A549 (cell line): ENCODE data around the gene NFYC. TPM values are rescaled to one million over a fixed set of nuclear protein-coding genes. Genes with fewer than 3 reads are reported as not detected.

Source experiments
- ATAC-seq, 2 experiments: fragments of 200-7000 bp in 1 of 2; fragments of >200 bp in 1 of 2; cut with Nextera tagmentation in 1 of 2; cut with Tn5 transposase in 1 of 2; 3 replicates each; pipeline versions ENCODE4 v1.8.0 to v1.9.1; 2018 to 2020; ENCODE audit warnings: mild to moderate bottlenecking in 1 of 2, moderate library complexity in 1 of 2
- CTCF ChIA-PET: fragments of 300-600 bp; sonication (Branson Sonifier 250); formaldehyde crosslinking; extraction: SDS; loops from one replicate; lab custom pipeline; 2021; ENCODE audit warnings: antibody characterized with exemption, inconsistent platforms; lab: Yijun Ruan, JAX
- POLR2A ChIA-PET: fragments of 350-600 bp; formaldehyde crosslinking; extraction: SDS; loops from one replicate; lab custom pipeline; 2021; ENCODE audit warnings: antibody characterized with exemption, inconsistent platforms; lab: Yijun Ruan, JAX
- DNase-seq, 2 experiments: peaks; one replicate each; pipeline versions ENCODE4 v3.0.0 to v3.0.0-alpha.2; 2011 to 2016; ENCODE audit warnings: low read depth in 1 of 2, low spot score in 1 of 2
- FAIRE-seq: peaks from 2 replicates; lab custom pipeline; 2011; peaks lifted over from hg19 to GRCh38; lab: Jason Lieb, UNC
- H3K27ac ChIP-seq, 2 experiments: fragments of >200 bp; sonication (Bioruptor Twin); formaldehyde crosslinking; 3 replicates each; pipeline ENCODE4 v1.5.1; 2016 to 2017
- H3K4me1 ChIP-seq: fragments of >200 bp; sonication (Bioruptor Twin); formaldehyde crosslinking; 3 replicates; pipeline ENCODE4 v1.6.1; 2016
- H3K4me2 ChIP-seq: fragments of >200 bp; sonication (Bioruptor Twin); formaldehyde crosslinking; 3 replicates; pipeline ENCODE4 v1.6.1; 2016
- H3K4me3 ChIP-seq: fragments of >200 bp; sonication (Bioruptor Twin); formaldehyde crosslinking; 3 replicates; pipeline ENCODE4 v1.5.1; 2016
- H3K9me3 ChIP-seq: fragments of >200 bp; sonication (Bioruptor Twin); formaldehyde crosslinking; 3 replicates; pipeline ENCODE4 v1.6.1; 2016
- CHD2 ChIP-seq: fragments of 150-350 bp; IDR thresholded peaks from 2 replicates; pipeline ENCODE4 v1.6.1; 2014; ENCODE audit warnings: low read length; ENCODE audit not compliant: partially characterized antibody
- CHD4 ChIP-seq: fragments of 200-600 bp; sonication (generic); IDR thresholded peaks from 2 replicates; pipeline ENCODE4 v1.6.1; 2016; ENCODE audit warnings: antibody characterized with exemption, mild to moderate bottlenecking, borderline replicate concordance
- ESRRA ChIP-seq: fragments of 150-350 bp; IDR thresholded peaks from 2 replicates; pipeline ENCODE4 v1.6.1; 2014; ENCODE audit warnings: mild to moderate bottlenecking, low read length, borderline replicate concordance
- GATA3 ChIP-seq: IDR thresholded peaks from 2 replicates; pipeline ENCODE4 v1.6.1; 2012; ENCODE audit warnings: borderline replicate concordance
- HDAC2 ChIP-seq: fragments of 200-600 bp; sonication (generic); IDR thresholded peaks from 2 replicates; pipeline ENCODE4 v1.6.1; 2016
- HOXA7 ChIP-seq: fragments of 250-450 bp; sonication (Bioruptor Pico); IDR thresholded peaks from 2 replicates; pipeline ENCODE4 v1.5.0; 2020; ENCODE audit warnings: mild to moderate bottlenecking, moderate library complexity
- JUN ChIP-seq, 2 experiments: fragments of >200 bp; sonication (Bioruptor Twin); formaldehyde crosslinking; IDR thresholded peaks; 2 replicates in 1 of 2; 3 replicates in 1 of 2; pipeline ENCODE4 v1.6.1; 2016 to 2017
- MAZ ChIP-seq: fragments of 150-350 bp; IDR thresholded peaks from 2 replicates; pipeline ENCODE4 v1.6.1; 2014; ENCODE audit warnings: antibody characterized with exemption, low read depth, low read length, borderline replicate concordance
- NFE2L2 ChIP-seq: fragments of 150-350 bp; conservative IDR thresholded peaks from 2 replicates; pipeline ENCODE4 v1.6.1; 2014; ENCODE audit warnings: low read length
- NPAS2 ChIP-seq: fragments of 250-450 bp; sonication (Bioruptor Pico); IDR thresholded peaks from 2 replicates; pipeline ENCODE4 v1.8.0; 2022; ENCODE audit warnings: mild to moderate bottlenecking, moderate library complexity, borderline replicate concordance
- NR3C1 ChIP-seq: fragments of >200 bp; sonication (Bioruptor Twin); formaldehyde crosslinking; IDR thresholded peaks from 3 replicates; pipeline ENCODE4 v1.6.1; 2017
- PHF8 ChIP-seq: fragments of 200-600 bp; sonication (generic); IDR thresholded peaks from 2 replicates; pipeline ENCODE4 v1.6.1; 2016; ENCODE audit warnings: low read depth, mild to moderate bottlenecking, antibody characterized with exemption, moderate library complexity, borderline replicate concordance
- POLR2A ChIP-seq: IDR thresholded peaks from 2 replicates; pipeline ENCODE4 v1.6.1; 2012; ENCODE audit warnings: mild to moderate bottlenecking, low read length
- RAD21 ChIP-seq, 2 experiments: fragments of >200 bp in 1 of 2; sonication (Bioruptor Twin) in 1 of 2; formaldehyde crosslinking in 1 of 2; IDR thresholded peaks in 1 of 2; conservative IDR thresholded peaks in 1 of 2; 2 replicates in 1 of 2; 3 replicates in 1 of 2; pipeline ENCODE4 v1.6.1; 2012 to 2018; ENCODE audit warnings: inconsistent platforms in 1 of 2
- RCOR1 ChIP-seq: fragments of 150-350 bp; IDR thresholded peaks from 2 replicates; pipeline ENCODE4 v1.6.1; 2014; ENCODE audit warnings: antibody characterized with exemption, low read length, low read depth
- RFX5 ChIP-seq: fragments of 450-650 bp; IDR thresholded peaks from 2 replicates; pipeline ENCODE4 v1.7.1; 2014; ENCODE audit warnings: antibody characterized with exemption, mild to moderate bottlenecking, moderate library complexity
- SMC3 ChIP-seq: fragments of >200 bp; sonication (Bioruptor Twin); formaldehyde crosslinking; IDR thresholded peaks from 3 replicates; pipeline ENCODE4 v1.6.1; 2018; ENCODE audit warnings: inconsistent platforms
- TFCP2L1 ChIP-seq: fragments of 250-450 bp; sonication (Bioruptor Pico); IDR thresholded peaks from 2 replicates; pipeline ENCODE4 v1.5.0; 2021; ENCODE audit warnings: mild to moderate bottlenecking
- ZFP36 ChIP-seq: fragments of 450-650 bp; IDR thresholded peaks from 2 replicates; pipeline ENCODE4 v1.6.1; 2014; ENCODE audit warnings: borderline replicate concordance; ENCODE audit not compliant: partially characterized antibody
- ZSCAN20 ChIP-seq: fragments of 250-450 bp; sonication (Bioruptor Pico); IDR thresholded peaks from 2 replicates; pipeline ENCODE4 v1.8.0; 2022; ENCODE audit warnings: mild to moderate bottlenecking, moderate library complexity
- WGBS: methylation state at CpG from one replicate; pipeline ENCODE4 v1.1.6; 2017; ENCODE audit errors: missing lambda C conversion rate; 5-methylcytosine and 5-hydroxymethylcytosine counted together
- polyA plus RNA-seq, 4 experiments: library from polyadenylated mRNA; depleted of rRNA in 3 of 4; stranded (reverse); fragments of >200 nt; fragmentation: RNase III in 1 of 4; extraction: RNeasy Plus Mini Kit Qiagen cat#74134 plus additional on column Dnase treatment in 1 of 4; gene quantifications; 2 replicates in 3 of 4; 3 replicates in 1 of 4; pipeline ENCODE4 v1.2.3, GENCODE V29; 2011 to 2017
- TF ChIP-seq, protein P1 (sequence below): IDR thresholded peaks from 2 replicates; pipeline ENCODE4 v1.6.1; 2012
- TF ChIP-seq, protein P2 (sequence below): IDR thresholded peaks from 2 replicates; pipeline ENCODE4 v1.6.1; 2012
- TF ChIP-seq, protein P3 (sequence below): fragments of 250-450 bp; sonication (Bioruptor Pico); IDR thresholded peaks from 2 replicates; pipeline ENCODE4 v1.5.0; 2020; ENCODE audit warnings: low read depth, mild to moderate bottlenecking, moderate library complexity
- TF ChIP-seq, protein P4 (sequence below): fragments of 150-350 bp; IDR thresholded peaks from 2 replicates; pipeline ENCODE4 v1.6.1; 2014; ENCODE audit warnings: low read depth, mild to moderate bottlenecking, low read length

Gene NFYC
- polyA plus RNA-seq, 2 of the 4 experiments (the other 2 are of a cell fraction): 35.1 to 43.4 TPM

DNA sequence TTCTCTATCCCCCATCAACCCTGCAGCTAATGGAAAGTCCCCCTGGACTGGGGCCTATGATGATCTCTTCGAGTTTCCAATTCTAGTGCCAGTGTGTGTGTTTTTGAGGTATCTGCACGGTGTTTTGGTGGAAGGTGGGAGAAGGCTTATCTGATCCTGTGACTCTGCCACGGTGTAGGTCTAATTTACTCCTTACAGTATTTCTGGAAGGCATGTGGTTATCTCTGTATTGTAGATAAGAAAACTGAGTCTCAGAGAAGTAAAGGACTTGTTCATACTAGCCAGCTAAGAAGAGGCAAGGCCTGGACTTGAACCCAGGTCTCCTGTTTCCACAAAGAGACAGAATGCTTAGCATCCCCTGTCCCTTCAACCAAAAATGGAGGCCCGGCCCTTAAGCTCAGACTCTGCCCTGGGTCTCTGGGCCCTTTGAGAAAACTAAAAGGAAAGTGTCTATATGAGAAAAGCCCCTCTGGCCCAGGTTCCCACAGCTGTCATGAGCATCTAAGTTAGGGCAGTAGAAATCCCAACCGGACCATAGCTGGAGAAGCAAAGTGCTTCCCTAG is 46.3 kb upstream of the NFYC start:
- H3K9me3 ChIP-seq: no peaks in the 10 kb centered on the region
- no peak overlapping the region for H3K4me2 ChIP-seq
- ChIA-PET POLR2A (no interaction called here), CTCF (interaction anchor here (0.8 to 1.8 kb wide), 4 partner anchors 20 to 308 kb away, joined by 3 to 7 read pairs (median 3); no protein-coding TSS in a partner anchor)
- DNase-seq (no peak), ATAC-seq (no peak), FAIRE-seq (no peak)
- TF ChIP-seq ZFP36 (no peak), NR3C1 (no peak), MAZ (no peak), RAD21 (conservative IDR thresholded peaks at IDR 0.05 in 1 of 2, IDR thresholded peaks at IDR 0.05 in 1 of 2) (no peak), NFE2L2 (no peak), RFX5 (no peak), RCOR1 (no peak), PHF8 (no peak), CHD2 (no peak)
- H3K27ac ChIP-seq: no peak overlapping the region
- no peak overlapping the region for H3K4me3 ChIP-seq
- 57% methylated on average over 5 of the region's 5 CpGs for WGBS
- H3K4me1 ChIP-seq: 0 out of 3 replicates have a peak, but pooled peaks cover 5% of the 10 kb centered on the region

DNA sequence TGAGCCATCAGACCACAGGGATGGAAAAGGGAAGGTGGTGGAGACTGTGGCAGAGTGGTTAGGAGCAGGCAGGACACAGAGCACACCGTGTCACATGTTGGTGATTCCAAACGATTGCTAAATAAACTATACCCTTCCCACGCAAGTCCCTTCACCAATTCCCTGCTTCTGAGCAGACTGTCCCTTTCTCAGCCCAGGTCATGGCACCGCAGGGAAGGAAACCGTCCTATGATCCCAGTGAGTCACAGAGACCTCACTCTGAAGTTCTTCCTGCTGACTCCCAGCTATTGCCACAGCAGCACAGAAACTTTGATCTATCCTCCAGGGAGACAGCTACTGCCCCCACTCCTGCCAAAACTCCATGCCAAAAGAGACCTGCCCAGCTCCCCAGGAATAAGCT is 45.2 kb upstream of the NFYC start:
- H3K27ac ChIP-seq: peak overlapping the region in 1 of 2 experiments; percentile 33; a peak in 1 of 6 replicates
- 39% methylated on average over 5 of the region's 5 CpGs for WGBS
- H3K4me1 ChIP-seq: 0 out of 3 replicates have a peak, but pooled peaks cover 5% of the 10 kb centered on the region
- CTCF ChIA-PET: interaction anchor here (1.4 to 1.5 kb wide), 3 partner anchors 21 to 114 kb away, joined by 3 read pairs; no protein-coding TSS in a partner anchor
- no peak overlapping the region; the same call in 2 of the 3 replicates for H3K4me2 ChIP-seq
- no peaks in the 10 kb centered on the region for H3K9me3 ChIP-seq
- TF ChIP-seq NPAS2 (CRISPR knock-in tag) (no peak), ZSCAN20 (CRISPR knock-in tag) (no peak)
- TF ChIP-seq, all 56 proteins: peak for 0
- DNase-seq (no peak), ATAC-seq (no peak), FAIRE-seq (no peak)
- POLR2A ChIA-PET: no interaction called here
- no peak overlapping the region for H3K4me3 ChIP-seq

DNA sequence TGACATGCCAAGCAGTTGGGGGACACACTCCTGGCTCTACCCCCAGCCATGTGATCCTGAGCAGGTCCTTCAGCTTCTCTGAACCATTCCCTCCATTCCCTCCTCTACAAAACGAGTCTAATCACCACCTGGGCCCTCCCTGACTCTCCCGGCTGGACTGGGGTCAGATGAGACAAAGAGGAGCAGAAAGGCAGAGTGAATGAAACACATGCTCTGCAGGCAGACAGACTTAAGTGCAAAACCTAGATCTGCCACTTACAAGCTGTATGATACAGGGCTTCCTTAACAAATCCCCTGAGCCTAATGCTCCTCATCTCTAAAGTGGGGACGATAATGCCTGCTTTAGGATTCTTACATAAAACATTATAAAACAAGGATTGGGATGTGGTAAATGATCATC is 43.3 kb upstream of the NFYC start:
- 0 out of 3 replicates have a peak, but pooled peaks cover 5% of the 10 kb centered on the region for H3K4me1 ChIP-seq
- no peak for FAIRE-seq
- 69% methylated on average over 3 of the region's 3 CpGs for WGBS

DNA sequence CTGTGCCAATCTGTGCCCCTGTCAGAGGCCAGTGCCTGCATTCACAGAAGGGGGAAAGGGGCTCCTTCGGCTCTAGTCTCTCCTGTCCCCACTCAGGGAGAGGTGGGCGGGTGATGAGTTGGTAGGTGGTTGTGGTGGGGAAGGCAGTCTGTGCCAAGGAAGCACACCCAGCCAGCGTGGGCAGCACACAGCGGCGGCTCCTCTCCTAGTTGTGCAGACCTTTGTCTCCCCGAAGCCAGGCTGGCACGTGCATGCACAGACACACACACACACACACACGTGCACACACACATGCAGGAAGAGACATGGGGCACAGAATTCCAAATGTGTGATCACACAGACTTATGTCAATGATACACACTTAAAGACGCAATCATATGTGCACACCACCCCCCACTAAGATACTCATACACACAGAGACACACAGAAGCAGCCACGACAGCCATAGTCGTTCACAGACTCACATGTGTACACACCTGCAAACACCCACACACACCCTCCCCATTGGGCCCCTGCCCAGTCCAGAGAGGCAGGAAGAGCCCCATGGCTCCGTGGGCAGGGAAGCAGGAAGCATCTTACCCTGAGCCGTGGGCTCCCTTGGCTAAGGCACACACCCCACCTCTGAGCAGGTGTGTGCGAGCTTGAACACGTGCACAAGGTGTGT is 42.4 kb upstream of the NFYC start:
- no peak overlapping the region for H3K4me3 ChIP-seq
- no peak for FAIRE-seq
- CTCF ChIA-PET: interaction anchor here (0.8 kb wide), 1 partner anchor 19 kb away, joined by 3 read pairs; no protein-coding TSS in a partner anchor

More for the DNA sequence above, 43.3 kb upstream of the NFYC start:
- ChIA-PET CTCF (no interaction called here), POLR2A (no interaction called here)
- no peak for DNase-seq
- no peak overlapping the region for H3K4me3 ChIP-seq
- TF ChIP-seq HOXA7 (CRISPR knock-in tag): no peak
- no peak overlapping the region for H3K4me2 ChIP-seq
- H3K9me3 ChIP-seq: no peaks in the 10 kb centered on the region
- ATAC-seq: no peak
- no peak overlapping the region for H3K27ac ChIP-seq

More for the DNA sequence above, 42.4 kb upstream of the NFYC start:
- no peak for ATAC-seq
- no peak overlapping the region for H3K27ac ChIP-seq
- H3K4me1 ChIP-seq: 0 out of 3 replicates have a peak, but pooled peaks cover 5% of the 10 kb centered on the region
- 69% methylated on average over 11 of the region's 15 CpGs for WGBS
- POLR2A ChIA-PET: no interaction called here
- no peaks in the 10 kb centered on the region for H3K9me3 ChIP-seq
- TF ChIP-seq RCOR1: no peak
- no peak for TF ChIP-seq TFCP2L1
- no peak for TF ChIP-seq POLR2A
- TF ChIP-seq, protein P1, sequence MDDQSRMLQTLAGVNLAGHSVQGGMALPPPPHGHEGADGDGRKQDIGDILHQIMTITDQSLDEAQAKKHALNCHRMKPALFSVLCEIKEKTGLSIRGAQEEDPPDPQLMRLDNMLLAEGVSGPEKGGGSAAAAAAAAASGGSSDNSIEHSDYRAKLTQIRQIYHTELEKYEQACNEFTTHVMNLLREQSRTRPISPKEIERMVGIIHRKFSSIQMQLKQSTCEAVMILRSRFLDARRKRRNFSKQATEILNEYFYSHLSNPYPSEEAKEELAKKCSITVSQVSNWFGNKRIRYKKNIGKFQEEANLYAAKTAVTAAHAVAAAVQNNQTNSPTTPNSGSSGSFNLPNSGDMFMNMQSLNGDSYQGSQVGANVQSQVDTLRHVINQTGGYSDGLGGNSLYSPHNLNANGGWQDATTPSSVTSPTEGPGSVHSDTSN: no peak
- TF ChIP-seq CHD4: no peak
- no peak for TF ChIP-seq HDAC2
- TF ChIP-seq, protein P2, sequence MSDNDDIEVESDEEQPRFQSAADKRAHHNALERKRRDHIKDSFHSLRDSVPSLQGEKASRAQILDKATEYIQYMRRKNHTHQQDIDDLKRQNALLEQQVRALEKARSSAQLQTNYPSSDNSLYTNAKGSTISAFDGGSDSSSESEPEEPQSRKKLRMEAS: no peak
- TF ChIP-seq, protein P3, sequence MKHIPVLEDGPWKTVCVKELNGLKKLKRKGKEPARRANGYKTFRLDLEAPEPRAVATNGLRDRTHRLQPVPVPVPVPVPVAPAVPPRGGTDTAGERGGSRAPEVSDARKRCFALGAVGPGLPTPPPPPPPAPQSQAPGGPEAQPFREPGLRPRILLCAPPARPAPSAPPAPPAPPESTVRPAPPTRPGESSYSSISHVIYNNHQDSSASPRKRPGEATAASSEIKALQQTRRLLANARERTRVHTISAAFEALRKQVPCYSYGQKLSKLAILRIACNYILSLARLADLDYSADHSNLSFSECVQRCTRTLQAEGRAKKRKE: no peak
- TF ChIP-seq JUN (IDR thresholded peaks at IDR 0.05): no peak
- TF ChIP-seq ZSCAN20 (CRISPR knock-in tag): no peak
- TF ChIP-seq SMC3: no peak
- no peak for TF ChIP-seq GATA3
- TF ChIP-seq CHD2: no peak
- TF ChIP-seq, protein P4, sequence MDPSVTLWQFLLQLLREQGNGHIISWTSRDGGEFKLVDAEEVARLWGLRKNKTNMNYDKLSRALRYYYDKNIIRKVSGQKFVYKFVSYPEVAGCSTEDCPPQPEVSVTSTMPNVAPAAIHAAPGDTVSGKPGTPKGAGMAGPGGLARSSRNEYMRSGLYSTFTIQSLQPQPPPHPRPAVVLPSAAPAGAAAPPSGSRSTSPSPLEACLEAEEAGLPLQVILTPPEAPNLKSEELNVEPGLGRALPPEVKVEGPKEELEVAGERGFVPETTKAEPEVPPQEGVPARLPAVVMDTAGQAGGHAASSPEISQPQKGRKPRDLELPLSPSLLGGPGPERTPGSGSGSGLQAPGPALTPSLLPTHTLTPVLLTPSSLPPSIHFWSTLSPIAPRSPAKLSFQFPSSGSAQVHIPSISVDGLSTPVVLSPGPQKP: no peak
- TF ChIP-seq ESRRA: no peak
- no peak for DNase-seq
- no peak overlapping the region for H3K4me2 ChIP-seq
